Choroid plexus epithelial cell (primary cell): ENCODE data around the gene TRIB2.
A peak's percentile ranks its signal among the peaks of the same experiment; 100 is the strongest.

Experiments
- DNase-seq: peaks from one replicate; pipeline ENCODE4 v3.0.0-alpha.2; 2010; ENCODE audit warnings: low read depth
- H3K4me3 ChIP-seq: 2 replicates; pipeline ENCODE4 v1.5.1; 2011; ENCODE audit warnings: low read depth, mild to moderate bottlenecking, control low read depth, low read length, moderate library complexity
- CTCF ChIP-seq: conservative IDR thresholded peaks from 2 replicates; pipeline ENCODE4 v1.5.1; 2011; ENCODE audit warnings: low read depth, mild to moderate bottlenecking, control low read depth, inconsistent platforms, low read length, moderate library complexity

The TRIB2 gene

DNA sequence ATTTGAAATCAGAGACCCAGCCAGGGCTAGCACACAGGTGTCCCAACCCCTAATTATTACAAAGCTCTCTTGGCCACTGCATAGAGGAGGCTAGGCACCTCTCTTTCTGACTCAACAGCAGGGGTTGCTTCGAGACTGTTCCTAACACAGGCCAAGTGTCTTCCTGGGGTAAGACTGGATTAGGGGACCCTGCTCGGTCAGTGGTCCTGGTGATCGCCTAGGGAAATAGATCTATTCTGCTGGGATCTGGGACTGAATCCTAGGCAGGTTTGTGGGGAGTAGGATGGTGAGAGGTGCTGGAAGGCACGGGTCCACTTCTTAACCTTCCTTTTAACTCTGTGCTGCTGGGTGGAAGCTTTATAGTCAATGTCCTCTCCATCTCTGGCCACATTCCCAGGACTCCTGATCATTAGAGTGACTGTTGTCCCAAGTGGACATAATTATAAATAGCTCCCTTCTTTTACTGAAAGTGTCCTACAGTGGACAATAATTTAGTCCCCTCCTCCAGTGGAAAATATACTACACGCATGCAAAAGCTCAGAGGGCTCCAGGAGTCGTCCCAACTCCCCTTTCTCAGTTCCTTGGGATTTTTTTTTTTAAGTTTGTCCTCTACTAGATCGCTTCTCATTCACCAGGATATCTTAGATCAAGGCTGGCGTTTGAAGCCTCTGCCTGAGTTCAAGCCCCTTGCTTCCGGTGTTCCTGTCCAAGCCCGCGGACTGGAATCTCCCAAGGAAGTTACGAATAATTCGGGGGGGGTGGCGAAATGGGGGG, 1.3 kb upstream of the TRIB2 start:
- peak overlapping the region; percentile 70 for H3K4me3 ChIP-seq
- no peak for DNase-seq

GRCh38 chr2:12716032-12716281, 779 bp upstream of the TRIB2 start:
- TF ChIP-seq CTCF = peak; percentile 89
- H3K4me3 ChIP-seq = peak overlapping the region; percentile 70

More for the DNA sequence above, 1.3 kb upstream of the TRIB2 start:
- TF ChIP-seq CTCF = no peak

DNA sequence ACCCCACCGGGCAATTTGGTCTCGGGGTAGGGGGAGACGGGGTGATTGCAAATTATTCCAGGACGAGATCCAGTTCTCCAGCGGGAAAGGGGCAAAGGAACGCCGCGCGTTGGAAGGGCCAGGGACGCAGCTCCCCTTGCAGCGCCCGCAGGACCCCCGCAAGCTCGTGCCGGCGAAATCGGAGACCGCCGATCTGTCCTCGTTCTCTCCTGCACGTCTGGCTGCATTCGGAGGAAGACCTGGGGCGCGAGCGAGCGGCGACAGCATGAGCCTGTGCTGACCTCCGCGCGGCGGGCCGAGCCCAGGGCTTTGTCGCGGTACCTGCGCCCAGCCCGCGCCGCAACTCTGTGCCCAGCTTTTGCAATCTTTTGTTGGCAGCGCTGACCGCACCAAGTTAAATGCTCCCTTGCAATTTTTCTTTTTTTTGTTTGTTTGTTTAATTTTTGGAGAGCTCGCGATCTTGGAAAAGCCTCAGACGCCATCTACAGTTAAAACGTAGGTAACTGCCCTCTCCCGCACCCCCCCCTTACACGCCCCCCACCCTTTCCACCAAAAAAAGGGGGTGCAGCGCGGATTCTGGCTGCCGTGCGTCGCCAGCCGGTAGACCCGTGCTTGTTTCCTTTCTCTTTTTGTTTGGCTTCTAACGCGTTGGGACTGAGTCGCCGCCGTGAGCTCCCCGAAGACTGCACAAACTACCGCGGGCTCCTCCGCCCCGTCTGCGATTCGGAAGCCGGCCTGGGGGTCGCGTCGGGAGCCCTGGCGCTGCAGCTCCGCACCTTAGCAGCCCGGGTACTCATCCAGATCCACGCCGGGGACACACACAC, 667 bp downstream of the TRIB2 start:
- TF ChIP-seq CTCF = peak; percentile 58
- H3K4me3 ChIP-seq = peak overlapping the region; percentile 92
- DNase-seq = peak; percentile 84

More at GRCh38 chr2:12716032-12716281, 779 bp upstream of the TRIB2 start:
- DNase-seq = peak; percentile 93

DNA sequence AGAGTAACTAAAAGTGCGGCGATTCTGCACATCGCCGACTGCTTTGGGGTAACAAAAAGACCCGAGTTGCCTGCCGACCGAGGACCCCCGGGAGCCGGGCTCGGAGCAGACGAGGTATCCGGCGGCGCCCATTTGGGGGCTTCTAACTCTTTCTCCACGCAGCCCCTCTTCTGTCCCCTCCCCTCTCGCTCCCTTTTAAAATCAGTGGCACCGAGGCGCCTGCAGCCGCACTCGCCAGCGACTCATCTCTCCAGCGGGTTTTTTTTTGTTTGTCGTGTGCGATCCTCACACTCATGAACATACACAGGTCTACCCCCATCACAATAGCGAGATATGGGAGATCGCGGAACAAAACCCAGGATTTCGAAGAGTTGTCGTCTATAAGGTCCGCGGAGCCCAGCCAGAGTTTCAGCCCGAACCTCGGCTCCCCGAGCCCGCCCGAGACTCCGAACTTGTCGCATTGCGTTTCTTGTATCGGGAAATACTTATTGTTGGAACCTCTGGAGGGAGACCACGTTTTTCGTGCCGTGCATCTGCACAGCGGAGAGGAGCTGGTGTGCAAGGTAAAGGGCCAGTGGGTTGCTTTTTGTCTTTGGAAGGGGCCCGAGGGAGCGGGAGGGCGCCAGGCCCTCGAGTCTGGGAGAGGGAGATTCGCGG, 1.4 kb downstream of the TRIB2 start:
- no peak for DNase-seq
- peak overlapping the region; percentile 92 for H3K4me3 ChIP-seq
- TF ChIP-seq CTCF = no peak

- TF ChIP-seq CTCF = no peak
- DNase-seq = no peak
- H3K4me3 ChIP-seq = peak overlapping the region; percentile 92
Observed at GRCh38 chr2:12718711-12719399, 2.1 kb downstream of the TRIB2 start.

DNA sequence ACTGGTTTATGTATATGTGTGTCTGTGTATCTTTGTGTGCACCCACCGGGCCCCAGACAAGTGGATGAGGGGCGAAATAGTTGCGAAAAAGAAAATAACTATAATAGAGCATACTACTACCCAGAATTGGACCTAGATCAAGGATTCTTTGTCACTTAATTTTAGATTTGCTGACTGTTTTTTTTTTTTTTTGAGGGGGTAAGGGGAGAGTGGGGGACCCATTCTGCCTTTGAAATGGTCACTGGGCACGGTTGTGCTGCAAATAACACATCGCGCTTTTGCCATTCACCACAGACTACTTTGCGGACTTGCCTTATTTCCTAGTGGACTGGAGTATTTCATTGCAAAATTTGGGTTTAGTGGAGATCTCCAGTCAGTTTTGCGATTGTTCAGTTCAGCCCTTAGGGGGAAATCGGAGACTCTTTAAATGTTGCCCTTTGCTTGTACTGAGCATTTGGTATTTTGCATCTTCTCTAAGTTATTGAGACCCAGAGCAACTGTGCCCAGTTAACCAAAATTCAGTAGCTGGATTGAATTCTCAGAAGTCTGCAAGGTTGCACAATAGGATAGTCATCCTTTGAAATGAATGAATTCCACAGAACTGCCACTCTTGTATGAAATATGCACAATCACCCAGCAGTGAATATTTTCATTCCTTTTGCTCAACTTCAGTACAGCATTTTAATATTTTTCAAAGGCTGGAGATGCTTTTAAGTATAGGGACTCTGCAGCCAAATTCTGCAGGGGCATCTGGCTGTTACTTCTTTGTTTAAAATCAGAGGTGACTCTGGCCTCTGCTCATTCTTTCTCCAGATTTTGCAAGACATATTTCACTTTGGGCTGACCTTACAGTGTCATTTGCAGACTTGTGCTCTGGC, 2.9 kb downstream of the TRIB2 start:
- H3K4me3 ChIP-seq = peak overlapping the region; percentile 92
- no peak for TF ChIP-seq CTCF
- peak; percentile 81 for DNase-seq
